ENCODE data around the gene KIF6.
"Not testable (repeated sequence)": the region's sequence is repeated elsewhere in the genome, so short reads cannot be mapped to it uniquely, and the experiment has no call there.

The KIF6 gene

DNA sequence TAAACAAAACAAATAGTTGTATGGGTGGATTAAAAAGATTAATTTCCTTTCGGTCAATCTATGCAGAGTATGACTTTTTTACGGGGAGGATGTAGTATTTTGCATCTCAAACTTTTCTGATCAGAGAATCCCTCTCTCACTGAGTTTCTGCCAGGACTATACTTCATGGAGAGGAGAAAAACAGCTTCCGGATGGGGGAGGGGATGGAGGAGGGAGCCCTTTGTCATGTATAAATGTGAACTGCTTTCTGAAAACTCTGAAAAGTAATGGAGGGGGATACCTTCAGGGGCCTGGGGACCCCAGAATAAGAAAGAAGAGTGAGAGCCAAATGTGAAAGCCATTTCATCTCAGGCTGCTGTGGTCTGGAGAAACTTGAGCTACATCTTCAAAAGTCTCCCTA, 229.6 kb downstream of the KIF6 start:
- no peak for DNase-seq (ENCODE audit: extremely low read depth, low read depth)
- no peak overlapping the region for H3K4me3 ChIP-seq (replicated peaks; ENCODE audit: low read depth, low read length)
- TF ChIP-seq, protein P1, sequence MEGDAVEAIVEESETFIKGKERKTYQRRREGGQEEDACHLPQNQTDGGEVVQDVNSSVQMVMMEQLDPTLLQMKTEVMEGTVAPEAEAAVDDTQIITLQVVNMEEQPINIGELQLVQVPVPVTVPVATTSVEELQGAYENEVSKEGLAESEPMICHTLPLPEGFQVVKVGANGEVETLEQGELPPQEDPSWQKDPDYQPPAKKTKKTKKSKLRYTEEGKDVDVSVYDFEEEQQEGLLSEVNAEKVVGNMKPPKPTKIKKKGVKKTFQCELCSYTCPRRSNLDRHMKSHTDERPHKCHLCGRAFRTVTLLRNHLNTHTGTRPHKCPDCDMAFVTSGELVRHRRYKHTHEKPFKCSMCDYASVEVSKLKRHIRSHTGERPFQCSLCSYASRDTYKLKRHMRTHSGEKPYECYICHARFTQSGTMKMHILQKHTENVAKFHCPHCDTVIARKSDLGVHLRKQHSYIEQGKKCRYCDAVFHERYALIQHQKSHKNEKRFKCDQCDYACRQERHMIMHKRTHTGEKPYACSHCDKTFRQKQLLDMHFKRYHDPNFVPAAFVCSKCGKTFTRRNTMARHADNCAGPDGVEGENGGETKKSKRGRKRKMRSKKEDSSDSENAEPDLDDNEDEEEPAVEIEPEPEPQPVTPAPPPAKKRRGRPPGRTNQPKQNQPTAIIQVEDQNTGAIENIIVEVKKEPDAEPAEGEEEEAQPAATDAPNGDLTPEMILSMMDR (IDR thresholded peaks at IDR 0.05; ENCODE audit: low read depth, low read length, missing control alignments), result no peak

DNA sequence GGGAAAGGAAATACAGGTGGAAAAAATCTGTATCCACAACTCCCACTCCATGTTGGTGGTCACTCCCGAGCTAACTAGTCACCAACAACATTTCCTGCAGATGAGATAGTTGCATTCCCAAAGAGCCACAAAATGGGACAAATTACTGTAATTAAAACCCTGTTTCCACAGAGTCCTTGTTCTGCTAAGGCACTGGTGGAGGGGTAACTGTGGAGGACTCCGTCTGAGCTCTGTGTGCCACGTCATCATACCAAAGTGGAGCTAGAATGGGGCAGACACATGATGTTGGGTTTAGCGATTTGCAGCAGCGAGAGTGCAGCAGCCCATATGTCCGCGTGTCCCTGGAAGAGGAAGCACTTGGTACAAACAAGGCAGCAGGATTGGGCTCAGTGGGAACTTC, 230.2 kb downstream of the KIF6 start:
- TF ChIP-seq, protein P1 (IDR thresholded peaks at IDR 0.05; ENCODE audit: low read depth, low read length, missing control alignments), result no peak
- DNase-seq (ENCODE audit: extremely low read depth, low read depth), result no peak
- H3K4me3 ChIP-seq (replicated peaks; ENCODE audit: low read depth, low read length), result no peak overlapping the region

DNA sequence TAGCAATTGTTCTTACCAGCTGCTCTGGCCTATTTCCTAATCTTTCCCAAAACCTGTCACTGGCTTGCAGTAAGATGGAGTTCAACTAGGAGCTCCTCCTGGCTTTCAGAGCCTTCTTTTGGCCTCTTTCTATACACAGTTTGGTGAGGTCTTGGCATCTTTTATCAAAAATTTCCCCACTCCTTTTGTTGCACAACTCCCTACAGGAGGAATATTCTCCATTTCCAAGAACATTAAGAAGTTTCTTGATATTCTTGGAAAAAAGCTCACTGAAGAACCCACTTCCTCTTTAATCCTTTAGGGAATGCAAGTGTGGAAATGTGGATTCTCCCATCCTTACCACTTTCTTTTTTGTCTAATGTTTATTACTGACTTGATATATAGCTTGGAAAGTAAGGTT, 231.4 kb downstream of the KIF6 start:
- H3K4me3 ChIP-seq (replicated peaks; ENCODE audit: low read depth, low read length), result no peak overlapping the region
- no peak for DNase-seq (ENCODE audit: extremely low read depth, low read depth)
- TF ChIP-seq, protein P1 (IDR thresholded peaks at IDR 0.05; ENCODE audit: low read depth, low read length, missing control alignments), result no peak

DNA sequence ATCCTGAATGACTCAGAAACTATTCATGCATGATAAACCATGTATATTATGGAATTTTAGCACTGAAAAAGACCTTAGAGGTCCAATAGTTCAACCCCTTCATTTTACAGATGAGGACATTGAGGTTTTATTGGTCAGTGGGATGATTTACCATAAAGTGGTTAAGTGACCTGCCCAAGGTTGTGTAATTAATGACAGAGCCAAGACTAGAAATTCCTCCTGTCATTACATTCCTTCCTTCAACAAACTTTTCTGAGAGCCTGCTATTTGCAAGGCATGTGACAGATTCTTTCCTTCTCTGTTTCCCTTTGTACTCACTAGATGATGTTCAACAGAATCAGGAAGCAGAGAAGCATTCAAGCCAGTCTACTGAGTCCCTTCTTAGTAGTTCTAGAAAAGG, 232.0 kb downstream of the KIF6 start:
- H3K4me3 ChIP-seq (replicated peaks; ENCODE audit: low read depth, low read length), result no peak overlapping the region
- DNase-seq (ENCODE audit: extremely low read depth, low read depth), result no peak
- TF ChIP-seq, protein P1 (IDR thresholded peaks at IDR 0.05; ENCODE audit: low read depth, low read length, missing control alignments), result no peak

DNA sequence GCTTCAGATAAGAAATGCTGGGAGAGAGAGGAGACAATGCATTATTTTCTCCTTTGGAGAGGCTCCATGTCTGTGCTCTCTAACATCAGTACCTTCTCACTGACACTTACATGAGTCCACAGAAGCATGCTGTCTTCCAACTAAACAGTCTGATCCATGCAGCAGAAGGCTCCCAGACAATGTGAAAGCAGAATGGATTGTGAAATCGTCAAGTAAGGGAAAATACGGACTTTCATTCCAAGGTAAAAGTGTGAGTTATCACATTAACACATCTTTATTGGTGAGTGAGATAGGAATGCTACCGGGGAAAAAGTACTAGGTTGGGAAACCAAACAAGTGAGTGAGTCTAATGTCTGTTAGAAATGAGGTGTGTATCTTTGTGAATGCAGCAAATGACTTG, 235.1 kb downstream of the KIF6 start:
- no peak for DNase-seq (ENCODE audit: extremely low read depth, low read depth)
- no peak overlapping the region for H3K4me3 ChIP-seq (replicated peaks; ENCODE audit: low read depth, low read length)
- TF ChIP-seq, protein P1 (IDR thresholded peaks at IDR 0.05; ENCODE audit: low read depth, low read length, missing control alignments), result no peak

DNA sequence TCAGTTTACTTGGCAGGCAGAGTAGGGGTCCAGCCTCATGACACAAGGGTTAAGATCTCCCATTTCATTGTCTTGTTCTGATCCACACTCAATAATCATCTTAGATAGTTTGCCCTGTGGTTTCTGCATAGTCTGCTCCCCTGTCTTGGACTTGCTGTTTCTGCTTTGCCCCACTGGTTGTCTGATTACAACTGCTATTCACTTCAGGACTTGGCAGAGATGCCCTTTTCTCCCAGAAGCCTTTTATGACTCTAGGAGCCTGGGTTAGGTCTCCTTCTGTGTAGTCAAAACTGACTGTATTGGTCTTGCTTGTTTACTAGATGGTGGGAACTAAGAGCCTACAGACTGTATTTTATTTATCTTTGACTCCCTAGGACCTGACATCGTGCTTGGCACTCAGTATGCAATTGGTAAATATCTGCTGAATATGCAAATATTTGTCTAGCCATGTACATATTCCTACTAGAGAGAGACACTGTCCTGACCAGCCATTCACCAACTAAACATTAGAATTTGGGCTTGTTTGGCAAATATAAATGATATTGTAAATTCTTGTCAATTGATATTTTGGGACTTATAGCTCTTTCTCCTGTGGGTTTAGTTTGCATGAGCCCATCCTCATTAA, 236.8 kb downstream of the KIF6 start:
- DNase-seq (ENCODE audit: extremely low read depth, low read depth), result no peak
- no peak overlapping the region for H3K4me3 ChIP-seq (replicated peaks; ENCODE audit: low read depth, low read length)
- TF ChIP-seq, protein P1 (IDR thresholded peaks at IDR 0.05; ENCODE audit: low read depth, low read length, missing control alignments), result no peak

DNA sequence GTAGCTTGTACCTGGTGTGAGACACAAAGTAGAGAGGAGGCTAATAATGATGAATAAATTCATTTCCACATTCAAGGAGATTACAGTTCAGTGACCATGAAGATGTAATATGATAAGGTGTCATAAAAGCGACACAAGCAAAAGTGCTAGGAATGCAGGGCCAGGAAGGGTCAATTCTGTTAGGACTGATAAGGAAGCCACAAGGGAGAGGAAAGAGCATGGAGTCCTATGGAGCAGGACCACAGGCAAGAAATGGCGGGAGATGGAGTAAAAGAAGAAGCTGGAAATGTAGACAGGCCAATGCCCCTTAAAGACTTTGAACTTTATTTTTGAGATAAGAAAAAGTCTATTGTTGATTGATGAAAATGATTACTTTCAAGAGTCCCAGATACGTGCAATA, 240.9 kb downstream of the KIF6 start:
- TF ChIP-seq, protein P1 (IDR thresholded peaks at IDR 0.05; ENCODE audit: low read depth, low read length, missing control alignments), result no peak
- H3K4me3 ChIP-seq (replicated peaks; ENCODE audit: low read depth, low read length), result no peak overlapping the region
- DNase-seq (ENCODE audit: extremely low read depth, low read depth), result no peak

DNA sequence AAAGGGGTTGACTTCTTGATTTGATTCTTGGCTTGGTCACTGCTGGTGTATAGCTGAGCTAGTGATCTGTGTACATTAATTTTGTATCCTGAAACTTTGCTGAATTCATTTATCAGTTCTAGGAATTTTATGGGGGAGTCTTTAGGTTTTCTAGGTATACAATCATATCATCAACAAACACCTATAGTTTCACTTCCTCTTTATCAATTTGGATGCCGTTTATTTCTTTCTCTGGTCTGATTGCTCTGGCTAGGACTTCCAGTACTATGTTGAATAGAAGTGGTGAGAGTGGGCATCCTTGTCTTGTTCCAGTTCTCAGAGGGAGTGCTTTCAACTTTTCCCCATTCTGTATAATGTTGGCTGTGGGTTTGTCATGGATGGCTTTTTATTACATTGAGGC, 245.4 kb downstream of the KIF6 start:
- DNase-seq (ENCODE audit: extremely low read depth, low read depth); H3K4me3 ChIP-seq (replicated peaks; ENCODE audit: low read depth, low read length): not testable (repeated sequence)
